ENCODE results near the gene CBLC.

Gene CBLC

DNA sequence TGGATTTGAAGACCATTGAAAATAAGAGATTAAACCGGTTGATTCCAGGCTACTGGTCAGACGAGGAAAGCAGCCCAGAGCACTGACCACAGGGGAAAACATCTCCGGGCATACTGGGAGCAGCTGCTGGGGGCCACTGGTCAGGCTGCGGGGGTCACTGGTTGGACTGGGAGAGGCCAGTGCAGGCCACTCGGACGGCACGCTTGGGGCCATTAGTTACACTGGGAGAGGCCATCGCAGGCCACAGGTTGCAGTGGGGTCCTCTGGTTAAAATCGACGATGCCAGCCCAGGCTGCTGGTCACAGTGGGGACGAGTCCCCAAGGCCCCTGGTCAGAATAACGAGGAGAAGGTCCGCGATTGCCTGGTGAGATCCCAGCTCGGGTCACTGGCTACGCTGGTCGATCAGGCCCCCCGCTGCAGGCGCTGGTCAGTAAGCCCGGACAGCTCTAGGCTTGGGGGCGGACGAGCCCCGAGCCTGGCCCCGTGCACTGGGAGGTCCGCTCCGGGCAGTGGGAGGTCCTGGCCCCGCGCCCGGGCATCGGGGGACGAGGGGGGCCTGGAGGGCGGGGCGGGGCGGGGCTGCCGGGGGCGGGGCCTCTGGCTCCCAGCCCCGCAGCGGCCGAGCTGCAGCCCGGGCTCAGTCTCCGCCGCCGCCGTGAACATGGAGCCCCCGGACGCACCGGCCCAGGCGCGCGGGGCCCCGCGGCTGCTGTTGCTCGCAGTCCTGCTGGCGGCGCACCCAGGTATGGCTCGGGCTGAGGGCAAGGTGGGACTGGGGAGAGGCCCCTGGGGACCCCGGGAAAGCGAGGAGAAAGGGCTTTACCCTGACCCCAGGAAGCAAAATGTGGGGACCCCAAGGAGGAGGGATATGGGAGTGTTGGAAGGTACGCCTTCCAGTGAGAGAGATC is 31.0 kb downstream of the CBLC start, which contains the start of gene BCAM:
Gene BCAM (plus strand): TSS at position 641 of the 909 bp plus-strand sequence. CDS start 22 bp downstream, at position 663.
- H3K4me2 ChIP-seq: peak within 1 kb of the TSS; percentile 98
- H3K9ac ChIP-seq: peak within 1 kb of the TSS; percentile 77
- no peak for TF ChIP-seq Cebpa-rat (IDR thresholded peaks at IDR 0.05)
- H3K36me3 ChIP-seq: peaks cover 8% of the 10 kb centered on the region; the same call in 1 of the 2 replicates
- H3K9me3 ChIP-seq: no peaks in the 10 kb centered on the region
- peak within 1 kb of the TSS; percentile 70 for H3K4me3 ChIP-seq
- peaks cover 25% of the 10 kb centered on the region for H3K4me1 ChIP-seq
- no peaks in the 10 kb centered on the region for H4K20me1 ChIP-seq
- H3K27ac ChIP-seq: peak within 1 kb of the TSS; percentile 72
- no peaks in the 10 kb centered on the region for H3K27me3 ChIP-seq

DNA sequence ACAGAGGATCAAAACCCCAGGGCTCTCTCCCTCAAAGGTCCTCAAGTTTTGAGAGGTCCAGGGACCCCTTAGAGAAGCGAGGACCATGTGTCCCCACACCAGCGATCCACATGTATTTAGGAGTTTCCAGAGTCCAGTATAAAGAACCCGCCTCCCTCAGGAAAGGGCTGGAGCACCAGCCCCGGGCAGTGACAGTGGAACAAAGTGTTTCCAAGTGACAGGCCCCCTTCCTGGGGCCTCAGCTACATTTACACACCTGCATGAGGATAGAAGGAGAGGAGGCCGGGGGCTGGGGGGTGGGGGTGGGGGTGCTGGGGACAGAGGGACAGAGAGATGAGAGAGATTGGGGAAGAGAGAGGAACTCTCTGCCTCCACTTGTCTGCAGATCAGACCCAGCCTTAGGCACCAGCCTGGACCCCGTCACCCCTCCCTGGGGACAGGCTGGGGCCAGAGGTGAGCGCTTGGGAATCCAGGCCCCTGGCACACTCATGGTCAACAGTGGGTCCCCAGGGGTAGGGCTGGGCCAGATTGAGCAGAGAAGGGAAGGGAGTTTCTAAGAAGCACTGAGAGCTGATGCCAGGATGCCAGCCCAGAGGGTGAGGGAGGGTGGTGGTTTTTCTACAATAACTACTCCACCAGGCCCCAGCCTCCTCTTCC is 32.0 kb downstream of the CBLC start:
- Histone ChIP-seq H3K9me3 (no peaks in the 10 kb centered on the region), H3K4me3 (peak overlapping the region; percentile 70), H4K20me1 (no peaks in the 10 kb centered on the region), H3K9ac (peak overlapping the region; percentile 77), H3K4me2 (peak overlapping the region; percentile 98), H3K27me3 (no peaks in the 10 kb centered on the region), H3K36me3 (peaks cover 13% of the 10 kb centered on the region; the same call in 1 of the 2 replicates), H3K27ac (peak overlapping the region; percentile 72), H3K4me1 (peaks cover 25% of the 10 kb centered on the region)
- TF ChIP-seq Cebpa-rat (IDR thresholded peaks at IDR 0.05): no peak

DNA sequence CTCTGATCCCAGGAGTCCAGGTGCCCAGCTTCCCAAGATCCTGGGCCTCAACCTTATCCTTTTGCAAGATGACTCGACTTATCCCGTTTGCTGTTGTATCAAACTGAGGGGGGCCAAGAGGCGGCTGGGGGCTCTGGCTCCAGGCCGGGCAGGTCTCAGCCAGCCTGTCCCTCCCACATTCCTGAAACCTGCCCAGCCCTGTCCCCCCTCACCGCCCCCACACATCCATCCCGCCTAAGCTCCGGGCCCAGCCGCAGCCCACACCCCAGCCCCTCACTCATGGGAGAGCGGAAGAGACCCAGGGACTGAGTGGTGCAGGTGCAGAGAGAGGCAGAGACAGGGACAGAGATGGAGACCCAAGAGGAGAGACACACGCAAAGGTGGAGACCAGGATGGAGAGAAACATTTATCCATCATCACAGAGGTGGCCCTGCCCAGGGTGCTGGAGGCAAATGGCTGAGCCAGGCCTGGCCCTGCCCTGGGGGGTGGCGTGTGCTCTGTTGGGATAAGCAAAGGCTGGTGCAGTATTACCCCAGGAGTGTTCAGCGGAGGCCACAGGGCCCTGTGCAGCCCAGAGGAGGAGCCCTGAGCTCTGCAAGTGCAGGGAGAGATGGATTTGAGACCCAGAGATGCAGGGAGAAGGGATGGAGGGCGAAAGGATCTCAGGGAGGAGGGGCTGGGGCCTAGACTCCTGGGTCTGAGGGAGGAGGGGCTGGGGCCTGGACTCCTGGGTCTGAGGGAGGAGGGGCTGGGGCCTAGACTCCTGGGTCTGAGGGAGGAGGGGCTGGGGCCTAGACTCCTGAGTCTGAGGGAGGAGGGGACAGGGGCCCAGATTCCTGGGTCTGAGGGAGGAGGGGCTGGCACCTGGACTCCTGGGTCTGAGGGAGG is 32.8 kb downstream of the CBLC start:
- Histone ChIP-seq H4K20me1 (no peaks in the 10 kb centered on the region), H3K4me2 (peak overlapping the region; percentile 48), H3K27me3 (no peaks in the 10 kb centered on the region), H3K27ac (no peak overlapping the region), H3K9me3 (no peaks in the 10 kb centered on the region), H3K4me3 (no peak overlapping the region), H3K9ac (no peak overlapping the region), H3K4me1 (peaks cover 25% of the 10 kb centered on the region), H3K36me3 (peaks cover 13% of the 10 kb centered on the region; the same call in 1 of the 2 replicates)
- TF ChIP-seq Cebpa-rat (IDR thresholded peaks at IDR 0.05): no peak

DNA sequence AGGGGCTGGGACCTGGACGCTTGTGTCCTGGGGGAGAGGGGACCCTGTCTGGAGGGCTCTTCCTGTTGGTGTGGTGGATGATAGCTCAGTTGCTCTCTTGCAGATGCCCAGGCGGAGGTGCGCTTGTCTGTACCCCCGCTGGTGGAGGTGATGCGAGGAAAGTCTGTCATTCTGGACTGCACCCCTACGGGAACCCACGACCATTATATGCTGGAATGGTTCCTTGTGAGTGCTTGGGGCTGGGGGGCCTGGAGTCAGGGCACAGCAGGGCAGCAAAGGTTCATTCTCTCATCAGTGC is 33.4 kb downstream of the CBLC start:
- H3K4me2 ChIP-seq: no peak overlapping the region
- no peak overlapping the region for H3K4me3 ChIP-seq
- no peak overlapping the region for H3K9ac ChIP-seq
- no peak overlapping the region for H3K27ac ChIP-seq
- peaks cover 25% of the 10 kb centered on the region for H3K4me1 ChIP-seq
- H3K9me3 ChIP-seq: no peaks in the 10 kb centered on the region
- no peak for TF ChIP-seq Cebpa-rat (IDR thresholded peaks at IDR 0.05)
- no peaks in the 10 kb centered on the region for H4K20me1 ChIP-seq
- no peaks in the 10 kb centered on the region for H3K27me3 ChIP-seq
- H3K36me3 ChIP-seq: peaks cover 13% of the 10 kb centered on the region; the same call in 1 of the 2 replicates

DNA sequence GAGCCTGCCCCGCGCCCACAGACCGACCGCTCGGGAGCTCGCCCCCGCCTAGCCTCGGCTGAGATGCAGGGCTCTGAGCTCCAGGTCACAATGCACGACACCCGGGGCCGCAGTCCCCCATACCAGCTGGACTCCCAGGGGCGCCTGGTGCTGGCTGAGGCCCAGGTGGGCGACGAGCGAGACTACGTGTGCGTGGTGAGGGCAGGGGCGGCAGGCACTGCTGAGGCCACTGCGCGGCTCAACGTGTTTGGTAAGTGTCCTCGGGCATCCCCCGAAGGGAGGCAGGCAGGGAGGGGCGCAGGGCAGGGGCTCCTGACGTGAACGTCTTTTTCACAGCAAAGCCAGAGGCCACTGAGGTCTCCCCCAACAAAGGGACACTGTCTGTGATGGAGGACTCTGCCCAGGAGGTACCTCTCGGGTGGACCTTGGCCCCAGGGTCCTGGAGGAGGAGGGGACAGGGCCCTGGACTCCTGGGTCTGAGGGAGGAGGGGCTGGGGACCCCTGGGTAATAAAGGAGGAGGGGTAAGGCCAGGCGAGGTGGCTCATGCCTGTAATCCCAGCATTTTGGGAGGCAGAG is 34.5 kb downstream of the CBLC start:
- Histone ChIP-seq H4K20me1 (no peaks in the 10 kb centered on the region), H3K9me3 (no peaks in the 10 kb centered on the region), H3K4me3 (no peak overlapping the region), H3K4me1 (peaks cover 25% of the 10 kb centered on the region), H3K36me3 (peaks cover 13% of the 10 kb centered on the region; the same call in 1 of the 2 replicates), H3K27ac (no peak overlapping the region), H3K9ac (no peak overlapping the region), H3K27me3 (no peaks in the 10 kb centered on the region), H3K4me2 (no peak overlapping the region)
- TF ChIP-seq Cebpa-rat (IDR thresholded peaks at IDR 0.05): no peak

DNA sequence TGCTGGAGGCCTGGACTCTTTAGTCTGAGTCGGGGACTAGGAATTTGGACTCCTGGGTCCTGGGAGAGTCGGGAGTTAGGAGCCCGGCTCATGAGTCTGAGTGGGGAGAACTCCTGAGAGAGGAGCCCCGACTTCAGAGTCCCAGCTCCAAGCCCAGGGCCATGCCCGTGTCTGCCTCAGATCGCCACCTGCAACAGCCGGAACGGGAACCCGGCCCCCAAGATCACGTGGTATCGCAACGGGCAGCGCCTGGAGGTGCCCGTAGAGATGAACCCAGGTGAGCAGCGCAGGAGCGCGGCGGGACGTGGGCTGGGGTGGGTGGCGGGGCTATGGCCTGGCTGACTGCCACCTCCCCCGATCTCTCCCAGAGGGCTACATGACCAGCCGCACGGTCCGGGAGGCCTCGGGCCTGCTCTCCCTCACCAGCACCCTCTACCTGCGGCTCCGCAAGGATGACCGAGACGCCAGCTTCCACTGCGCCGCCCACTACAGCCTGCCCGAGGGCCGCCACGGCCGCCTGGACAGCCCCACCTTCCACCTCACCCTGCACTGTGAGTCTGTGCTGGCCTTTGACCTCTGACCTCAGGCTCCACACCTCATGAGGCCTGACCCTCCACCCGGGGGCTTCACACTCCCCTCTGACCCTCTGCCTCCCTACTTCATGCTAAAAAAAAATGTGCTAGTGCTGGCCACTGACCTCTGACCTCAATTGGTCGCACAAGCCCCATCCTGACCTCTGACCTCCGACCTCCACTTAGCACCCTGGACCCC is 35.6 kb downstream of the CBLC start:
- Histone ChIP-seq H3K4me2 (no peak overlapping the region), H3K36me3 (peaks cover 13% of the 10 kb centered on the region; the same call in 1 of the 2 replicates), H3K4me1 (peaks cover 17% of the 10 kb centered on the region), H3K4me3 (no peak overlapping the region), H4K20me1 (no peaks in the 10 kb centered on the region), H3K9me3 (no peaks in the 10 kb centered on the region), H3K27ac (no peak overlapping the region), H3K27me3 (no peaks in the 10 kb centered on the region), H3K9ac (no peak overlapping the region)
- no peak for TF ChIP-seq Cebpa-rat (IDR thresholded peaks at IDR 0.05)

DNA sequence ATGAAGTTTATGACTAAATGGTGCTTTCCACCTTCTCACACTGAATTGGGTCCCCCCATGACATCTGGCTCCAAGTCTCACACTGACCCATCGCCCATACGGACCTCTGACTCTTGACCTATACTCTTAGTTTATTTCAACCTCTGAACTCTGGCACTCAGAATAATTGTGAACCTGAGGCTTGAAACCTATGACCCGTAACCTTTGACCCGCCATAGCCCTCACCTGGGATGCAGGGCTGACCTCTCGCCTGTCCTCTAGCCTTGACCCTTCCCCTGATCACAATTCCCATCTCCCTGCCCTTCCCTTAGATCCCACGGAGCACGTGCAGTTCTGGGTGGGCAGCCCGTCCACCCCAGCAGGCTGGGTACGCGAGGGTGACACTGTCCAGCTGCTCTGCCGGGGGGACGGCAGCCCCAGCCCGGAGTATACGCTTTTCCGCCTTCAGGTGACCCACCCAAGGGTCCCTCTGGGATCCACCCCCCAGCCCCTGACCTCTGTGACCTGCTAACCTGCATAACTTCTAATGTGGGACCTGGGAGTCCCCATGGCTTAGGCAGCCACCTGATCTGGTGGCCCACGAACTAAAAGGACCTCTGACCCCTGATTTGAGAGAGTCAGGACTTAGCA is 36.3 kb downstream of the CBLC start:
- Histone ChIP-seq H3K4me3 (no peak overlapping the region), H3K27me3 (no peaks in the 10 kb centered on the region), H3K27ac (no peak overlapping the region), H3K9me3 (no peaks in the 10 kb centered on the region), H3K36me3 (peaks cover 13% of the 10 kb centered on the region; the same call in 1 of the 2 replicates), H3K4me2 (no peak overlapping the region), H4K20me1 (no peaks in the 10 kb centered on the region), H3K4me1 (peaks cover 12% of the 10 kb centered on the region), H3K9ac (no peak overlapping the region)
- TF ChIP-seq Cebpa-rat (IDR thresholded peaks at IDR 0.05): no peak

DNA sequence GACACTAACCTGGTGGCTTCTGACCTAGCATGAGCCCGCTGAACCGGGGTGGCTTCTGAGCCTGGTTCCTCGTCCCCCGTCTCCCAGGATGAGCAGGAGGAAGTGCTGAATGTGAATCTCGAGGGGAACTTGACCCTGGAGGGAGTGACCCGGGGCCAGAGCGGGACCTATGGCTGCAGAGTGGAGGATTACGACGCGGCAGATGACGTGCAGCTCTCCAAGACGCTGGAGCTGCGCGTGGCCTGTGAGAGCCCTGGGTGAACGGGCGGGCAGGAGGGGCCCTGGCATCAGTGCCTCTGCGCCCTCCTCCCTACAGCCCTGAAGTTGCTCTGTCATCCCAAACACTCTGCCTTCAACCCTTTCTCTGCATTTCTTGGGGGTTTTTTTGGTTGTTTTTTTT is 36.8 kb downstream of the CBLC start:
- Histone ChIP-seq H3K27ac (no peak overlapping the region), H3K27me3 (no peaks in the 10 kb centered on the region), H4K20me1 (no peaks in the 10 kb centered on the region), H3K4me2 (no peak overlapping the region), H3K4me1 (peaks cover 6% of the 10 kb centered on the region), H3K9me3 (no peaks in the 10 kb centered on the region), H3K36me3 (peaks cover 13% of the 10 kb centered on the region; the same call in 1 of the 2 replicates), H3K4me3 (no peak overlapping the region), H3K9ac (no peak overlapping the region)
- TF ChIP-seq Cebpa-rat (IDR thresholded peaks at IDR 0.05): no peak
